Measurements from ENCODE around the gene TUFT1.

The TUFT1 gene

GRCh38 chr1:151539321-151540020 is 638 bp upstream of the TUFT1 start:
- H3K9ac ChIP-seq (ENCODE audit: insufficient read length), result no peak overlapping the region
- H3K4me3 ChIP-seq, result peak overlapping the region; percentile 79

GRCh38 chr1:151540982-151541377 is 871 bp downstream of the TUFT1 start:
- TF ChIP-seq POLR2AphosphoS5 (IDR thresholded peaks at IDR 0.05; ENCODE audit: borderline replicate concordance, low read depth, low read length) (no peak), EZH2 (IDR thresholded peaks at IDR 0.05) (no peak), FOXP2 (optimal IDR thresholded peaks at IDR 0.05; ENCODE audit: control extremely low read depth, extremely low read length, insufficient read depth) (no peak)
- H3K4me3 ChIP-seq, result peak overlapping the region; percentile 79
- H3K36me3 ChIP-seq (ENCODE audit: insufficient read depth, low read length), result no peaks in the 10 kb centered on the region
- no peaks in the 10 kb centered on the region for H3K9me3 ChIP-seq (ENCODE audit: low read depth, low read length)
- DNase-seq (ENCODE audit: low read depth, low spot score), result no peak
- H3K9ac ChIP-seq (ENCODE audit: insufficient read length), result no peak overlapping the region
- H3K27ac ChIP-seq, result no peak overlapping the region

More at GRCh38 chr1:151539321-151540020, 638 bp upstream of the TUFT1 start:
- Histone ChIP-seq H3K27ac (no peak overlapping the region), H3K9me3 (ENCODE audit: low read depth, low read length) (no peaks in the 10 kb centered on the region), H3K36me3 (ENCODE audit: insufficient read depth, low read length) (no peaks in the 10 kb centered on the region)
- no peak for TF ChIP-seq EZH2 (IDR thresholded peaks at IDR 0.05)
- TF ChIP-seq POLR2AphosphoS5 (IDR thresholded peaks at IDR 0.05; ENCODE audit: borderline replicate concordance, low read depth, low read length), result no peak
- TF ChIP-seq FOXP2 (optimal IDR thresholded peaks at IDR 0.05; ENCODE audit: control extremely low read depth, extremely low read length, insufficient read depth), result no peak
- no peak for DNase-seq (ENCODE audit: low read depth, low spot score)

- Histone ChIP-seq H3K27ac (no peak overlapping the region), H3K4me3 (no peak overlapping the region), H3K9ac (ENCODE audit: insufficient read length) (no peak overlapping the region), H3K9me3 (ENCODE audit: low read depth, low read length) (no peaks in the 10 kb centered on the region), H3K36me3 (ENCODE audit: insufficient read depth, low read length) (no peaks in the 10 kb centered on the region)
- no peak for DNase-seq (ENCODE audit: low read depth, low spot score)
- TF ChIP-seq FOXP2 (optimal IDR thresholded peaks at IDR 0.05; ENCODE audit: control extremely low read depth, extremely low read length, insufficient read depth) (no peak), POLR2AphosphoS5 (IDR thresholded peaks at IDR 0.05; ENCODE audit: borderline replicate concordance, low read depth, low read length) (no peak), EZH2 (IDR thresholded peaks at IDR 0.05) (no peak)
These were observed 1.6 kb downstream of the TUFT1 start for GRCh38 chr1:151541752-151542151.

- Histone ChIP-seq H3K36me3 (ENCODE audit: insufficient read depth, low read length) (no peaks in the 10 kb centered on the region), H3K4me3 (no peak overlapping the region), H3K9ac (ENCODE audit: insufficient read length) (no peak overlapping the region), H3K27ac (no peak overlapping the region), H3K9me3 (ENCODE audit: low read depth, low read length) (no peaks in the 10 kb centered on the region)
- no peak for TF ChIP-seq POLR2AphosphoS5 (IDR thresholded peaks at IDR 0.05; ENCODE audit: borderline replicate concordance, low read depth, low read length)
- no peak for TF ChIP-seq EZH2 (IDR thresholded peaks at IDR 0.05)
- no peak for TF ChIP-seq FOXP2 (optimal IDR thresholded peaks at IDR 0.05; ENCODE audit: control extremely low read depth, extremely low read length, insufficient read depth)
- DNase-seq (ENCODE audit: low read depth, low spot score), result no peak
These were observed 2.6 kb downstream of the TUFT1 start for GRCh38 chr1:151542710-151543129.

GRCh38 chr1:151545542-151545941 is 5.4 kb downstream of the TUFT1 start:
- DNase-seq (ENCODE audit: low read depth, low spot score), result no peak
- Histone ChIP-seq H3K9me3 (ENCODE audit: low read depth, low read length) (no peaks in the 10 kb centered on the region), H3K27ac (no peak overlapping the region), H3K36me3 (ENCODE audit: insufficient read depth, low read length) (no peaks in the 10 kb centered on the region), H3K9ac (ENCODE audit: insufficient read length) (no peak overlapping the region), H3K4me3 (no peak overlapping the region)
- TF ChIP-seq FOXP2 (optimal IDR thresholded peaks at IDR 0.05; ENCODE audit: control extremely low read depth, extremely low read length, insufficient read depth) (no peak), EZH2 (IDR thresholded peaks at IDR 0.05) (no peak), POLR2AphosphoS5 (IDR thresholded peaks at IDR 0.05; ENCODE audit: borderline replicate concordance, low read depth, low read length) (no peak)

- TF ChIP-seq POLR2AphosphoS5 (IDR thresholded peaks at IDR 0.05; ENCODE audit: borderline replicate concordance, low read depth, low read length) (no peak), EZH2 (IDR thresholded peaks at IDR 0.05) (no peak), FOXP2 (optimal IDR thresholded peaks at IDR 0.05; ENCODE audit: control extremely low read depth, extremely low read length, insufficient read depth) (no peak)
- no peak for DNase-seq (ENCODE audit: low read depth, low spot score)
- Histone ChIP-seq H3K36me3 (ENCODE audit: insufficient read depth, low read length) (no peaks in the 10 kb centered on the region), H3K9ac (ENCODE audit: insufficient read length) (peak overlapping the region; percentile 32), H3K4me3 (no peak overlapping the region), H3K9me3 (ENCODE audit: low read depth, low read length) (no peaks in the 10 kb centered on the region), H3K27ac (0 out of 2 replicates have a peak overlapping the region, but pooled peaks have one; percentile 49)
These were observed 6.2 kb downstream of the TUFT1 start for GRCh38 chr1:151546011-151546925.

GRCh38 chr1:151547119-151547899 is 7.2 kb downstream of the TUFT1 start:
- Histone ChIP-seq H3K9ac (ENCODE audit: insufficient read length) (no peak overlapping the region), H3K27ac (0 out of 2 replicates have a peak overlapping the region, but pooled peaks have one; percentile 49), H3K4me3 (no peak overlapping the region), H3K9me3 (ENCODE audit: low read depth, low read length) (no peaks in the 10 kb centered on the region), H3K36me3 (ENCODE audit: insufficient read depth, low read length) (no peaks in the 10 kb centered on the region)
- no peak for DNase-seq (ENCODE audit: low read depth, low spot score)
- TF ChIP-seq FOXP2 (optimal IDR thresholded peaks at IDR 0.05; ENCODE audit: control extremely low read depth, extremely low read length, insufficient read depth) (no peak), EZH2 (IDR thresholded peaks at IDR 0.05) (no peak), POLR2AphosphoS5 (IDR thresholded peaks at IDR 0.05; ENCODE audit: borderline replicate concordance, low read depth, low read length) (no peak)

- no peak overlapping the region for H3K4me3 ChIP-seq
- no peak for DNase-seq (ENCODE audit: low read depth, low spot score)
- no peaks in the 10 kb centered on the region for H3K36me3 ChIP-seq (ENCODE audit: insufficient read depth, low read length)
- H3K27ac ChIP-seq, result no peak overlapping the region
- H3K9ac ChIP-seq (ENCODE audit: insufficient read length), result no peak overlapping the region
- no peak for TF ChIP-seq EZH2 (IDR thresholded peaks at IDR 0.05)
- no peak for TF ChIP-seq FOXP2 (optimal IDR thresholded peaks at IDR 0.05; ENCODE audit: control extremely low read depth, extremely low read length, insufficient read depth)
- H3K9me3 ChIP-seq (ENCODE audit: low read depth, low read length), result no peaks in the 10 kb centered on the region
These were observed 7.8 kb downstream of the TUFT1 start for GRCh38 chr1:151547900-151548230.
